NT2/D1 (cell line): Measurements from ENCODE around the gene WNT10A.

ENCODE experiments used
- DNase-seq: peaks from one replicate; pipeline ENCODE4 v3.0.0-alpha.2; 2011; ENCODE audit warnings: low read depth, low spot score
- H3K27me3 ChIP-seq: 2 replicates; pipeline ENCODE4 v1.6.0; 2011; ENCODE audit warnings: mild to moderate bottlenecking; ENCODE audit not compliant: insufficient read length, insufficient read depth
- H3K36me3 ChIP-seq: 2 replicates; pipeline ENCODE4 v1.6.1; 2011; ENCODE audit warnings: mild to moderate bottlenecking, low read length, mixed read lengths; ENCODE audit not compliant: insufficient read depth, insufficient read length
- H3K4me1 ChIP-seq: 2 replicates; pipeline ENCODE4 v1.5.1; 2011; ENCODE audit not compliant: insufficient read depth, insufficient read length
- H3K4me3 ChIP-seq: 2 replicates; pipeline ENCODE4 v1.5.1; 2011; ENCODE audit warnings: low read depth; ENCODE audit not compliant: insufficient read length
- H3K9ac ChIP-seq: 2 replicates; pipeline ENCODE4 v1.6.0; 2011; ENCODE audit warnings: low read depth; ENCODE audit not compliant: insufficient read length
- H3K9me3 ChIP-seq: 2 replicates; pipeline ENCODE4 v1.5.1; 2011; ENCODE audit warnings: mild to moderate bottlenecking, low read length; ENCODE audit not compliant: insufficient read depth
- SUZ12 ChIP-seq: IDR thresholded peaks from 2 replicates; pipeline ENCODE4 v1.6.1; 2011; ENCODE audit not compliant: insufficient read length, insufficient read depth; ENCODE audit errors: extremely low read depth
- YY1 ChIP-seq: IDR thresholded peaks from 2 replicates; pipeline ENCODE4 v1.6.1; 2011; ENCODE audit not compliant: insufficient read length, insufficient read depth
- ZNF274 ChIP-seq: IDR thresholded peaks from 2 replicates; pipeline ENCODE4 v1.6.1; 2011; ENCODE audit warnings: mild to moderate bottlenecking, low read depth, low read length

Gene WNT10A

DNA sequence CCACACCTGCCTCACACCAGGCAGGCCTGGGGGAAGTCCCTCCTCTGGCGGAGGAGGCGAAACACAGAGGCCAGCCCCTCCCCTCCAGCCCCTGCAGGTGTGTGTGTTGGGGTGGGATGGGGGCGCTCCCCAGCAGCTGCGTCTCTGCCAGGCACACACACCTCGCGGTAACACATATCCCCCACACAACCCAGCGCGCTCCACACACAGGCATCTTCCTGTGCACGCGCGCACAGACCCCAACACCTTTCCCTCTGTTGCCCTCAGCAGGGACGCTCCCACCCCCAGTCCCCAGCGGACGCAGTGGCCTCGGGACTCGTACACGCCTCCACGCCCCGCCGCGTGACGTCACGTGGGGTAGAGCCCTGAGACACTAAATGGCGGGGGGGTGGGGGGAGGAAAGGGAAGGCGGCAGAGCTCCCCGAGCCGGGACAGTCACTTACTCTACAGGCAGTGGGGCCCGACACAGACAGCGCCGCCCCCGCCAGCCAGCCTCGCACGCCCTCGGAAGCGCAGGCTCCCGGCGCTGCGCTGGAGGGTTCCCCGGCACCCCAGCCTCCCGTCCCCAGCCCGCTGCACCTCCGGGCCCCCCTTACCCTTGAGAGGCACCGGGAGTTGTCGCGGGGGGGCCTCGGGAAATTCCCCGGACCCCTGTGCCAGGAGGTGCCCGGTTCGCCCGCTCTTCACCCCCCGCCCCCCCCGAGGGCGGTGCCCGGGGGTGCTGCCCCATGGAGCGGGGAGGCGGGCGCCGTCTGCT, at the start of gene WNT10A:
Gene WNT10A (plus strand): TSS at position 751 of the 757 bp plus-strand sequence. CDS start 144 bp downstream, outside the sequence.
- Histone ChIP-seq H3K4me3 (peak within 1 kb of the TSS; percentile 27), H3K36me3 (no peaks in the 10 kb centered on the region), H3K27me3 (peaks cover 97% of the 10 kb centered on the region), H3K9me3 (no peaks in the 10 kb centered on the region), H3K4me1 (peaks cover 26% of the 10 kb centered on the region), H3K9ac (peak within 1 kb of the TSS; percentile 33)
- DNase-seq: no peak
- no peak for TF ChIP-seq ZNF274
- peak; percentile 77 for TF ChIP-seq SUZ12

- Histone ChIP-seq H3K36me3 (no peaks in the 10 kb centered on the region), H3K4me1 (peaks cover 3% of the 10 kb centered on the region), H3K9me3 (no peaks in the 10 kb centered on the region), H3K9ac (no peak within 1 kb of the TSS), H3K4me3 (no peak within 1 kb of the TSS), H3K27me3 (peaks cover 4% of the 10 kb centered on the region)
- DNase-seq: no peak
- no peak for TF ChIP-seq SUZ12
- no peak for TF ChIP-seq YY1
- no peak for TF ChIP-seq ZNF274
These were observed 49.2 kb upstream of the WNT10A start, which contains the start of gene PRKAG3 for GRCh38 chr2:218831378-218831990. Gene PRKAG3 (minus strand): TSS chr2:218831803.

DNA sequence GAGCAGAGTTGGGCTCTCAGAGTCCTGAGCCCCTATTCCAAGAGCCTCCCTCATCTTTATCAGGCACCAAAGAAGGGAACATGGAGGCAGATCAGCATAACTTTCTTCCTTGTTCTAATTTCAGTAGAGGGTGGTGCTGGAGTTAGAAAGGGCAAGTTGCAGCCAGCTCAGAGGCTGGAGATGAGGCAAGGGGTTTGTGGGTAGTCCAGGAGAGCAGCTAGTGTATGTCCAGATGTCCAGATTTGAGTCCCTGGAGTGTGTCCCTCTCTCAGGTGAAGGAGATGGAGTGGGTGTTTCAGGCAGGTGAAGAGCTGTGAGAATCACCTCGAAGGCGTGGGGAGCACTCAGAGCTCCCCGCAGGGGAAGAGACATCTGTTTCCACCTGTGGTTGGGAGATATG, 48.6 kb upstream of the WNT10A start:
- Histone ChIP-seq H3K4me1 (peaks cover 3% of the 10 kb centered on the region), H3K4me3 (no peak overlapping the region), H3K27me3 (peaks cover 4% of the 10 kb centered on the region), H3K9ac (no peak overlapping the region), H3K9me3 (no peaks in the 10 kb centered on the region), H3K36me3 (no peaks in the 10 kb centered on the region)
- DNase-seq: no peak
- TF ChIP-seq SUZ12: no peak
- TF ChIP-seq ZNF274: no peak
- no peak for TF ChIP-seq YY1

DNA sequence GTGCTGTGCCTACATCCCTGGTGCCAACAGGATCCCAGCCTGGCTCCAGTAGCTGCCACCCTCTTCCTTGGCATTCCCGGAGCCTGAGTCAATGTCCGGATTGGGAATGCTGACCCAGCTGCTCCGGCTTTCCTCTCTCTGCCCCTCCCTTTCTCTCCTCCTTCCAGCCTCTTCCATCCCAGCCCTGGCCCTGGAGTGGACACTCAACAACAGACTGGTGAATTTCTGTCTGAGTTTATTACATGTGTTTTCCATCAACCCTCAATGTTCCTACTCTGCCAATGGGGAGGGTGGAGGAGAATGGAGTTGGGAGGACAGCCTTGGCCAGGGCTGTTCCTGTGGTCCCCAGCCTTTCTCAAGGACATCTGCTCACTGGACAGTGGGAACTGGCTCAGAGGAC, 48.1 kb upstream of the WNT10A start:
- Histone ChIP-seq H3K27me3 (peaks cover 4% of the 10 kb centered on the region), H3K36me3 (no peaks in the 10 kb centered on the region), H3K4me3 (no peak overlapping the region), H3K4me1 (peaks cover 3% of the 10 kb centered on the region), H3K9me3 (peaks cover 3% of the 10 kb centered on the region; the same call in 1 of the 2 replicates), H3K9ac (no peak overlapping the region)
- no peak for TF ChIP-seq YY1
- no peak for DNase-seq

- Histone ChIP-seq H3K27me3 (peaks cover 3% of the 10 kb centered on the region), H3K9ac (no peak overlapping the region), H3K36me3 (no peaks in the 10 kb centered on the region), H3K9me3 (peaks cover 9% of the 10 kb centered on the region; the same call in 1 of the 2 replicates), H3K4me1 (peaks cover 3% of the 10 kb centered on the region), H3K4me3 (no peak overlapping the region)
- no peak for TF ChIP-seq YY1
- TF ChIP-seq SUZ12: no peak
- no peak for TF ChIP-seq ZNF274
- DNase-seq: no peak
These were observed 47.5 kb upstream of the WNT10A start for GRCh38 chr2:218833023-218833609.

- Histone ChIP-seq H3K4me3 (no peak overlapping the region), H3K36me3 (no peaks in the 10 kb centered on the region), H3K4me1 (peaks cover 1% of the 10 kb centered on the region), H3K9ac (no peak overlapping the region), H3K27me3 (no peaks in the 10 kb centered on the region), H3K9me3 (peaks cover 10% of the 10 kb centered on the region; the same call in 1 of the 2 replicates)
- TF ChIP-seq ZNF274 (no peak), YY1 (no peak)
- DNase-seq: no peak
These were observed 46.0 kb upstream of the WNT10A start for GRCh38 chr2:218834685-218835084.

DNA sequence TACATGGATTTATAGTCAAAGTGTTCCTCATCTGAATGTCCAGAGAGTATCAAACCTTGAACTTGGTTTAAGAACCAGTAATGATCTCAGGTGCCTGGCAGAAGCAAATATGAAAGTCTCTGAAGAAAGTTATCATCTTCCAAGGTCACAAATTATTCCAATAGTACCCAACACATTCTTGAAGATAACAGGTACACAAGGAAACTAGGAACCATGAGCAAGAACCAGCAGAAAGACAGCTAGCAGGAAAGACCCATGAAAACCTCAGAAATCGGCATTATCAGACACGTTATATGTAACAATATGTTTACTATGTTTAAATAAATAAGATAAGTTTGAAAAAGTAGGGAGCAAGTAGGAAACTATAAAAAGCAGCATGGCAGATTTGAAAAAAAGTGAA, 43.2 kb upstream of the WNT10A start:
- TF ChIP-seq ZNF274 (no peak), SUZ12 (no peak), YY1 (no peak)
- Histone ChIP-seq H3K9ac (no peak overlapping the region), H3K9me3 (peaks cover 10% of the 10 kb centered on the region; the same call in 1 of the 2 replicates), H3K27me3 (no peaks in the 10 kb centered on the region), H3K36me3 (no peaks in the 10 kb centered on the region), H3K4me3 (no peak overlapping the region), H3K4me1 (no peaks in the 10 kb centered on the region)
- DNase-seq: no peak
